Liver (tissue), 9 donors: ENCODE measurements around the gene SMYD5. TPM values are rescaled to one million over a fixed set of nuclear protein-coding genes. Genes with fewer than 3 reads are reported as not detected.

Experiments
- DNase-seq: peaks from one replicate; pipeline ENCODE4 v3.0.0-alpha.2; 2017; ENCODE audit warnings: low spot score
- H3K27ac ChIP-seq, 2 donors: one replicate each; pipeline ENCODE4 v1.7.0; 2013; ENCODE audit warnings: inconsistent platforms in 2 of 2, low read length in 2 of 2, control low read depth in 1 of 2, low read depth in 1 of 2, mild to moderate bottlenecking in 1 of 2
- H3K27me3 ChIP-seq, 4 donors: one replicate each; pipeline versions ENCODE4 v1.6.1 to v1.7.0; 2013; ENCODE audit warnings: low read length in 3 of 4, inconsistent platforms in 1 of 4, mild to moderate bottlenecking in 1 of 4, moderate library complexity in 1 of 4; ENCODE audit not compliant: control insufficient read depth in 4 of 4, insufficient read depth in 4 of 4
- H3K36me3 ChIP-seq, 4 donors: one replicate each; pipeline versions ENCODE4 v1.6.1 to v1.7.0; 2013; ENCODE audit warnings: low read length in 3 of 4, mild to moderate bottlenecking in 3 of 4, low read depth in 1 of 4, moderate library complexity in 1 of 4; ENCODE audit not compliant: control insufficient read depth in 4 of 4, insufficient read depth in 3 of 4
- H3K4me1 ChIP-seq, 4 donors: one replicate each; pipeline versions ENCODE4 v1.6.1 to v1.7.0; 2013; ENCODE audit warnings: low read length in 3 of 4, mild to moderate bottlenecking in 3 of 4, moderate library complexity in 1 of 4; ENCODE audit not compliant: control insufficient read depth in 4 of 4, insufficient read depth in 4 of 4
- H3K4me3 ChIP-seq, 3 donors: one replicate each; pipeline versions ENCODE4 v1.6.1 to v1.7.0; 2013; ENCODE audit warnings: low read length in 3 of 3, control low read depth in 1 of 3, low read depth in 1 of 3, mild to moderate bottlenecking in 1 of 3
- H3K9ac ChIP-seq, 2 donors: one replicate each; pipeline ENCODE4 v1.7.0; 2013; ENCODE audit warnings: low read length in 2 of 2, mild to moderate bottlenecking in 2 of 2, moderate library complexity in 2 of 2, control low read depth in 1 of 2, low read depth in 1 of 2
- H3K9me3 ChIP-seq, 4 donors: one replicate each; pipeline versions ENCODE4 v1.6.1 to v1.7.0; 2013; ENCODE audit warnings: low read length in 3 of 4; ENCODE audit not compliant: control insufficient read depth in 4 of 4
- EGR1 ChIP-seq, 2 donors: IDR thresholded peaks; 2 replicates each; pipeline ENCODE4 v1.6.1; 2016 to 2018; ENCODE audit warnings: antibody characterized with exemption in 2 of 2, low read depth in 2 of 2
- FOXA1 ChIP-seq: IDR thresholded peaks from 2 replicates; pipeline ENCODE4 v1.6.1; 2016; ENCODE audit warnings: antibody characterized with exemption
- FOXA2 ChIP-seq: IDR thresholded peaks from 2 replicates; pipeline ENCODE4 v1.6.1; 2016; ENCODE audit warnings: antibody characterized with exemption
- GABPA ChIP-seq, 2 donors: IDR thresholded peaks in 1 of 2; conservative IDR thresholded peaks in 1 of 2; 2 replicates each; pipeline ENCODE4 v1.6.1; 2016; ENCODE audit warnings: antibody characterized with exemption in 2 of 2, mild to moderate bottlenecking in 1 of 2, moderate library complexity in 1 of 2
- HNF4A ChIP-seq, 2 donors: conservative IDR thresholded peaks; 2 replicates each; pipeline ENCODE4 v1.6.1; 2016; ENCODE audit warnings: antibody characterized with exemption in 2 of 2, mild to moderate bottlenecking in 2 of 2
- JUND ChIP-seq, 2 donors: IDR thresholded peaks; 2 replicates each; pipeline ENCODE4 v1.6.1; 2016; ENCODE audit warnings: antibody characterized with exemption in 2 of 2
- SP1 ChIP-seq: IDR thresholded peaks from 2 replicates; pipeline ENCODE4 v1.6.1; 2018; ENCODE audit warnings: antibody characterized with exemption, mild to moderate bottlenecking
- WGBS: extraction: QIAGEN DNeasy Blood & Tissue Kit; methylation state at CpG from one replicate; pipeline ENCODE4 v1.1.7; 2013; 5-methylcytosine and 5-hydroxymethylcytosine counted together
- polyA plus RNA-seq, 2 donors: library from polyadenylated mRNA; stranded (reverse) in 1 of 2; unstranded in 1 of 2; fragments of 200-250 nt in 1 of 2; fragments of >200 nt in 1 of 2; fragmentation: Nextera tagmentation in 1 of 2; extraction: Ambion mirVana in 1 of 2; gene quantifications; one replicate each; pipeline versions ENCODE4 v1.2.1 to v1.2.3, GENCODE V29; 2013 to 2015
- total RNA-seq, 2 donors: library from RNA; depleted of rRNA; stranded (reverse); fragments of >200 nt; gene quantifications; one replicate each; pipeline ENCODE4 v1.2.3, GENCODE V29; 2014
- TF ChIP-seq, protein P1 (sequence below): IDR thresholded peaks from 2 replicates; pipeline ENCODE4 v1.6.1; 2016; ENCODE audit warnings: antibody characterized with exemption, mild to moderate bottlenecking
- TF ChIP-seq, protein P2 (sequence below): fragments of 150-350 bp; IDR thresholded peaks from 2 replicates; pipeline ENCODE4 v1.5.1; 2017; ENCODE audit warnings: improper control_type of control experiment, low read depth, low read length; ENCODE audit not compliant: missing input control
- TF ChIP-seq, protein P3 (sequence below): IDR thresholded peaks from 2 replicates; pipeline ENCODE4 v1.6.1; 2016; ENCODE audit warnings: antibody characterized with exemption
- donor health status: healthy.
- donor health status: healthy.
- donor health status: healthy.
- donor health status: healthy.
- donor health status: healthy.

Gene SMYD5
- total and polyA plus RNA-seq, 4 donors, result 3.9 to 8.8 (median 5.8) TPM

DNA sequence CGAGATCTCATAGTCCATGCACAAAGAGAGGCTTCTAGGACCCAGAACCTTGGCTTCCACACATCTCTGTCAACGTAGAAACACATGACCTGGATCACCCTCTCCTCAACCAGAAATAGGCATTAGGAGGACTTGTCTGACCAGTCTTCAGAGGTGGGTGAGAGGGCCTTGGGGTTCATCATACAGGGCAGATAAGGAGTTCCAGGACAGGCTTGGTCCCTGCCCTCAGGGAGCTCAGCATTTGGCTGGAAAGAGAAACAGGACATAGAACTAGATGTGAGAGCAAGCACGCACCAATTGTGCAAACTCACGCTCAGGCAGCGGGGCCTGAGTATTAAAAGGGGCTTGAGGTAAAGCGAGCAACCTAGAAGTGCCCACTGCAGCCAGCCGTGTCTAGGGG, 40.3 kb upstream of the SMYD5 start:
- no peak overlapping the region for H3K9ac ChIP-seq
- no peak overlapping the region for H3K4me3 ChIP-seq
- no peak for DNase-seq
- no peak for TF ChIP-seq GABPA (IDR thresholded peaks at IDR 0.05 in 1 of 2, conservative IDR thresholded peaks at IDR 0.05 in 1 of 2)
- TF ChIP-seq, protein P1, sequence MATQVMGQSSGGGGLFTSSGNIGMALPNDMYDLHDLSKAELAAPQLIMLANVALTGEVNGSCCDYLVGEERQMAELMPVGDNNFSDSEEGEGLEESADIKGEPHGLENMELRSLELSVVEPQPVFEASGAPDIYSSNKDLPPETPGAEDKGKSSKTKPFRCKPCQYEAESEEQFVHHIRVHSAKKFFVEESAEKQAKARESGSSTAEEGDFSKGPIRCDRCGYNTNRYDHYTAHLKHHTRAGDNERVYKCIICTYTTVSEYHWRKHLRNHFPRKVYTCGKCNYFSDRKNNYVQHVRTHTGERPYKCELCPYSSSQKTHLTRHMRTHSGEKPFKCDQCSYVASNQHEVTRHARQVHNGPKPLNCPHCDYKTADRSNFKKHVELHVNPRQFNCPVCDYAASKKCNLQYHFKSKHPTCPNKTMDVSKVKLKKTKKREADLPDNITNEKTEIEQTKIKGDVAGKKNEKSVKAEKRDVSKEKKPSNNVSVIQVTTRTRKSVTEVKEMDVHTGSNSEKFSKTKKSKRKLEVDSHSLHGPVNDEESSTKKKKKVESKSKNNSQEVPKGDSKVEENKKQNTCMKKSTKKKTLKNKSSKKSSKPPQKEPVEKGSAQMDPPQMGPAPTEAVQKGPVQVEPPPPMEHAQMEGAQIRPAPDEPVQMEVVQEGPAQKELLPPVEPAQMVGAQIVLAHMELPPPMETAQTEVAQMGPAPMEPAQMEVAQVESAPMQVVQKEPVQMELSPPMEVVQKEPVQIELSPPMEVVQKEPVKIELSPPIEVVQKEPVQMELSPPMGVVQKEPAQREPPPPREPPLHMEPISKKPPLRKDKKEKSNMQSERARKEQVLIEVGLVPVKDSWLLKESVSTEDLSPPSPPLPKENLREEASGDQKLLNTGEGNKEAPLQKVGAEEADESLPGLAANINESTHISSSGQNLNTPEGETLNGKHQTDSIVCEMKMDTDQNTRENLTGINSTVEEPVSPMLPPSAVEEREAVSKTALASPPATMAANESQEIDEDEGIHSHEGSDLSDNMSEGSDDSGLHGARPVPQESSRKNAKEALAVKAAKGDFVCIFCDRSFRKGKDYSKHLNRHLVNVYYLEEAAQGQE, result no peak
- H3K27ac ChIP-seq, result no peak overlapping the region
- no peaks in the 10 kb centered on the region for H3K9me3 ChIP-seq
- 97% methylated on average over 7 of the region's 7 CpGs for WGBS
- no peaks in the 10 kb centered on the region for H3K36me3 ChIP-seq
- no peaks in the 10 kb centered on the region for H3K27me3 ChIP-seq
- peaks cover 2 to 21% (median 15%) of the 10 kb centered on the region in 4 donors for H3K4me1 ChIP-seq

DNA sequence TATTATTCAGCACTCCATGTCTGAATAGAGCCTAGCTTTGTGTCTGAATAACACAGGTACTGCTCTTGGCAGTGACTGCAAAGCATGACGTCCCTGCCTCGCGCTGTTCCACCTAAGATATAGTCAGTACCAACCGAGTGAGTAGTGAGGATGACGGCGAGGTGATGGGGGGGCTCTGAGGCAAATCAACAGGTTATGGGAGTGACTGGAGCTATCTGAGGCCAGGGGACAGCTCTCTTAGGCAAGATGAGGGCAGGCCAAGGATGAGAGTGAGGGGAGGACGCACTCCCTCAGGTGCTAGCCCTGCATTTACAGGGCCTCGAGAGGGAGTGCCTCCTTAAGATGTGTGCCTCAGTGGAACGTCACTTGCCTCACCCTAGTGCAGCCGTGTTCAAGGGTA, 39.8 kb upstream of the SMYD5 start:
- Histone ChIP-seq H3K4me1 (peaks cover 2 to 21% (median 15%) of the 10 kb centered on the region in 4 donors), H3K27me3 (no peaks in the 10 kb centered on the region), H3K4me3 (no peak overlapping the region), H3K9me3 (no peaks in the 10 kb centered on the region), H3K27ac (no peak overlapping the region), H3K36me3 (no peaks in the 10 kb centered on the region), H3K9ac (no peak overlapping the region)
- TF ChIP-seq FOXA2 (no peak), HNF4A (conservative IDR thresholded peaks at IDR 0.05) (no peak), JUND (IDR thresholded peaks at IDR 0.05) (no peak), SP1 (no peak), FOXA1 (no peak), EGR1 (IDR thresholded peaks at IDR 0.05; ENCODE audit: low read depth in 2 of 2) (no peak)
- TF ChIP-seq, protein P1, result no peak
- TF ChIP-seq, protein P2, sequence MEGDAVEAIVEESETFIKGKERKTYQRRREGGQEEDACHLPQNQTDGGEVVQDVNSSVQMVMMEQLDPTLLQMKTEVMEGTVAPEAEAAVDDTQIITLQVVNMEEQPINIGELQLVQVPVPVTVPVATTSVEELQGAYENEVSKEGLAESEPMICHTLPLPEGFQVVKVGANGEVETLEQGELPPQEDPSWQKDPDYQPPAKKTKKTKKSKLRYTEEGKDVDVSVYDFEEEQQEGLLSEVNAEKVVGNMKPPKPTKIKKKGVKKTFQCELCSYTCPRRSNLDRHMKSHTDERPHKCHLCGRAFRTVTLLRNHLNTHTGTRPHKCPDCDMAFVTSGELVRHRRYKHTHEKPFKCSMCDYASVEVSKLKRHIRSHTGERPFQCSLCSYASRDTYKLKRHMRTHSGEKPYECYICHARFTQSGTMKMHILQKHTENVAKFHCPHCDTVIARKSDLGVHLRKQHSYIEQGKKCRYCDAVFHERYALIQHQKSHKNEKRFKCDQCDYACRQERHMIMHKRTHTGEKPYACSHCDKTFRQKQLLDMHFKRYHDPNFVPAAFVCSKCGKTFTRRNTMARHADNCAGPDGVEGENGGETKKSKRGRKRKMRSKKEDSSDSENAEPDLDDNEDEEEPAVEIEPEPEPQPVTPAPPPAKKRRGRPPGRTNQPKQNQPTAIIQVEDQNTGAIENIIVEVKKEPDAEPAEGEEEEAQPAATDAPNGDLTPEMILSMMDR, result no peak
- TF ChIP-seq, protein P3, sequence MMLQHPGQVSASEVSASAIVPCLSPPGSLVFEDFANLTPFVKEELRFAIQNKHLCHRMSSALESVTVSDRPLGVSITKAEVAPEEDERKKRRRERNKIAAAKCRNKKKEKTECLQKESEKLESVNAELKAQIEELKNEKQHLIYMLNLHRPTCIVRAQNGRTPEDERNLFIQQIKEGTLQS, result no peak
- no peak for DNase-seq
- WGBS, result 95% methylated on average over 10 of the region's 10 CpGs
